ENCODE measurements around the gene CCM2.
A peak's percentile ranks its signal among the peaks of the same experiment; 100 is the strongest.

Gene CCM2

GRCh38 chr7:44971902-44972441, 28.0 kb upstream of the CCM2 start:
- no peak for DNase-seq (ENCODE audit: extremely low spot score)
- CTCF ChIA-PET, result interaction anchor here (0.9 to 6.4 kb wide), 10 partner anchors 11 to 164 kb away, joined by 4 to 147 read pairs (median 14); partner anchors contain the start of gene H2AZ2
- TF ChIP-seq CTCF (IDR thresholded peaks at IDR 0.05; ENCODE audit: control extremely low read depth, extremely low read depth, low read depth, missing control alignments), result no peak
- POLR2A ChIA-PET, result interaction anchor here (0.6 to 1.3 kb wide), 2 partner anchors 16 to 119 kb away, joined by 5 to 6 read pairs; no protein-coding TSS in a partner anchor

- ChIA-PET CTCF (interaction anchor here (0.9 to 6.4 kb wide), 21 partner anchors 9 to 163 kb away, joined by 3 to 147 read pairs (median 9); partner anchors contain the start of gene H2AZ2), POLR2A (interaction anchor here (0.6 to 2.5 kb wide), 6 partner anchors 8 to 174 kb away, joined by 3 to 9 read pairs (median 4); no protein-coding TSS in a partner anchor)
- DNase-seq (ENCODE audit: extremely low spot score), result no peak
- no peak for TF ChIP-seq CTCF (IDR thresholded peaks at IDR 0.05; ENCODE audit: control extremely low read depth, extremely low read depth, low read depth, missing control alignments)
Observed at GRCh38 chr7:44972562-44972961, 27.4 kb upstream of the CCM2 start.

- DNase-seq (ENCODE audit: extremely low spot score), result no peak
- TF ChIP-seq CTCF (IDR thresholded peaks at IDR 0.05; ENCODE audit: control extremely low read depth, extremely low read depth, low read depth, missing control alignments), result peak; percentile 38
- POLR2A ChIA-PET, result interaction anchor here (0.6 to 2.5 kb wide), 4 partner anchors 10 to 125 kb away, joined by 4 to 9 read pairs (median 4); no protein-coding TSS in a partner anchor
- CTCF ChIA-PET, result interaction anchor here (0.8 to 6.4 kb wide), 47 partner anchors 8 to 166 kb away, joined by 3 to 147 read pairs (median 5); partner anchors contain the start of genes H2AZ2 and TBRG4
Observed at GRCh38 chr7:44973610-44974401, 26.2 kb upstream of the CCM2 start.

- POLR2A ChIA-PET, result interaction anchor here (0.5 to 2.5 kb wide), 4 partner anchors 10 to 55 kb away, joined by 3 to 9 read pairs (median 4); no protein-coding TSS in a partner anchor
- DNase-seq (ENCODE audit: extremely low spot score), result no peak
- CTCF ChIA-PET, result interaction anchor here (0.8 to 6.4 kb wide), 27 partner anchors 10 to 161 kb away, joined by 3 to 147 read pairs (median 7); partner anchors contain the start of genes H2AZ2 and TBRG4
- no peak for TF ChIP-seq CTCF (IDR thresholded peaks at IDR 0.05; ENCODE audit: control extremely low read depth, extremely low read depth, low read depth, missing control alignments)
Observed at GRCh38 chr7:44974549-44974948, 25.5 kb upstream of the CCM2 start.

GRCh38 chr7:44975331-44976039, 24.5 kb upstream of the CCM2 start:
- no peak for DNase-seq (ENCODE audit: extremely low spot score)
- ChIA-PET POLR2A (no interaction called here), CTCF (interaction anchor here (1.3 to 6.4 kb wide), 3 partner anchors 55 to 160 kb away, joined by 4 to 147 read pairs (median 8); no protein-coding TSS in a partner anchor)
- TF ChIP-seq CTCF (IDR thresholded peaks at IDR 0.05; ENCODE audit: control extremely low read depth, extremely low read depth, low read depth, missing control alignments), result no peak
